Measurements from ENCODE around the gene C1R. TPM values are rescaled to one million over a fixed set of nuclear protein-coding genes. Genes with fewer than 3 reads are reported as not detected.

C1R gene
- total RNA-seq, 1 experiment from 2014 or later: 1.3 TPM

- in situ Hi-C loops (cut with HindIII; ENCODE audit: low pct_unique_long_range_greater_than_20kb, low sequenced_read_pairs): no loop called here
- TF ChIP-seq REST (IDR thresholded peaks at IDR 0.05; ENCODE audit: insufficient read depth in 1 of 2, low read depth in 2 of 2, low read length in 1 of 2) (no peak), POLR2AphosphoS5 (IDR thresholded peaks at IDR 0.05; ENCODE audit: low read depth, low read length) (no peak), TCF7L2 (IDR thresholded peaks at IDR 0.05; ENCODE audit: low read depth, low read length) (no peak), SIN3A (IDR thresholded peaks at IDR 0.05; ENCODE audit: borderline replicate concordance, insufficient read depth, low read depth, low read length) (no peak), CTCF (IDR thresholded peaks at IDR 0.05) (no peak)
- BruUV-seq (replicated peaks): no TSS peak
These were observed 22.6 kb upstream of the C1R start for GRCh38 chr12:7114851-7115250.

GRCh38 chr12:7114008-7114407 lies 21.8 kb upstream of the C1R start:
- DNase-seq (ENCODE audit: low read depth, low spot score) (no peak), ATAC-seq (no peak)
- H3K4me1 ChIP-seq (ENCODE audit: control insufficient read depth, insufficient read depth, low read length): peaks cover 3% of the 10 kb centered on the region; the same call in 1 of the 2 replicates
- no peak overlapping the region for H3K27ac ChIP-seq (ENCODE audit: low read length)
- no peaks in the 10 kb centered on the region for H3K27me3 ChIP-seq (ENCODE audit: control insufficient read depth, insufficient read depth, low read length)
- intact Hi-C loops (cut with micrococcal nuclease; ENCODE audit: unreplicated experiment): loop anchor here (10.0 kb wide), 1 partner anchor 169 kb away; the partner anchor contains the start of genes C12orf57 and RNU7-1
- in situ Hi-C loops (cut with HindIII; ENCODE audit: low pct_unique_long_range_greater_than_20kb, low sequenced_read_pairs): no loop called here
- BruUV-seq (replicated peaks): no TSS peak
- H3K4me3 ChIP-seq (ENCODE audit: low read depth in 2 of 2, low read length in 2 of 2): no peak overlapping the region
- no peak for TF ChIP-seq TCF7L2 (IDR thresholded peaks at IDR 0.05; ENCODE audit: low read depth, low read length)
- TF ChIP-seq REST (IDR thresholded peaks at IDR 0.05; ENCODE audit: insufficient read depth in 1 of 2, low read depth in 2 of 2, low read length in 1 of 2): no peak
- ChIA-PET CTCF (no interaction called here), POLR2A (no interaction called here)
- H3K9me3 ChIP-seq (ENCODE audit: control insufficient read depth, insufficient read depth, low read depth, low read length): no peaks in the 10 kb centered on the region
- no peaks in the 10 kb centered on the region for H3K36me3 ChIP-seq (ENCODE audit: control insufficient read depth, insufficient read depth, low read length)

More at GRCh38 chr12:7114851-7115250, 22.6 kb upstream of the C1R start:
- ChIA-PET POLR2A (no interaction called here), CTCF (no interaction called here)
- H3K27ac ChIP-seq (ENCODE audit: low read length): no peak overlapping the region
- no peaks in the 10 kb centered on the region for H3K36me3 ChIP-seq (ENCODE audit: control insufficient read depth, insufficient read depth, low read length)
- no peaks in the 10 kb centered on the region for H3K4me1 ChIP-seq (ENCODE audit: control insufficient read depth, insufficient read depth, low read length)
- no peak overlapping the region for H3K4me3 ChIP-seq (ENCODE audit: low read depth in 2 of 2, low read length in 2 of 2)
- DNase-seq (ENCODE audit: low read depth, low spot score) (no peak), ATAC-seq (no peak)
- no peaks in the 10 kb centered on the region for H3K9me3 ChIP-seq (ENCODE audit: control insufficient read depth, insufficient read depth, low read depth, low read length)
- intact Hi-C loops (cut with micrococcal nuclease; ENCODE audit: unreplicated experiment): loop anchor here (10.0 kb wide), 1 partner anchor 170 kb away; the partner anchor contains the start of genes C12orf57 and RNU7-1
- H3K27me3 ChIP-seq (ENCODE audit: control insufficient read depth, insufficient read depth, low read length): no peaks in the 10 kb centered on the region

Data from Panc1 (cell line).